Prostate gland (tissue), 2 donors: ENCODE results near the gene RAB40A. TPM values are rescaled to one million over a fixed set of nuclear protein-coding genes. Genes with fewer than 3 reads are reported as not detected.

Source experiments
- DNase-seq: peaks from one replicate; pipeline ENCODE4 v3.0.0-alpha.2; 2019; ENCODE audit warnings: low spot score
- H3K27ac ChIP-seq, 2 donors: fragments of 200-600 bp; sonication (generic); 2 replicates each; pipeline ENCODE4 v1.5.1; 2017 to 2019
- H3K27me3 ChIP-seq: fragments of 200-600 bp; sonication (generic); replicated peaks from 2 replicates; pipeline ENCODE4 v1.5.1; 2019; ENCODE audit not compliant: insufficient read depth
- H3K36me3 ChIP-seq, 2 donors: fragments of 200-600 bp; sonication (generic); 1 replicate in 1 of 2; 2 replicates in 1 of 2; pipeline versions ENCODE4 v1.5.1 to v1.8.1; 2017 to 2019
- H3K4me1 ChIP-seq: fragments of 200-600 bp; sonication (generic); replicated peaks from 2 replicates; pipeline ENCODE4 v1.5.1; 2019
- H3K4me3 ChIP-seq, 2 donors: fragments of 200-600 bp; sonication (generic); 2 replicates each; pipeline ENCODE4 v1.5.1; 2017 to 2019
- H3K9me3 ChIP-seq: fragments of 200-600 bp; sonication (generic); 2 replicates; pipeline ENCODE4 v1.5.1; 2017
- POLR2A ChIP-seq: fragments of 450-650 bp; IDR thresholded peaks from one replicate; pipeline ENCODE4 v1.6.1; 2016; ENCODE audit warnings: antibody characterized with exemption, mild to moderate bottlenecking
- POLR2AphosphoS5 ChIP-seq: sonication (generic); formaldehyde crosslinking; IDR thresholded peaks from one replicate; pipeline ENCODE4 v1.6.1; 2017; ENCODE audit warnings: antibody characterized with exemption
- WGBS: methylation state at CpG from one replicate; pipeline ENCODE4 v1.1.5; 2018; 5-methylcytosine and 5-hydroxymethylcytosine counted together
- intact Hi-C: fragments of 100-400 bp; cut with DNase I; formaldehyde crosslinking; loops from one replicate; pipeline ENCODE4 v1.14.2; 2022
- total RNA-seq, 2 donors: library from RNA; depleted of rRNA; stranded (reverse); fragments of >200 nt; gene quantifications; one replicate each; pipeline ENCODE4 v1.1.0, GENCODE V29; 2016
- TF ChIP-seq, protein P1 (sequence below), 4 experiments: fragments of 200-600 bp in 2 of 4; fragments of 450-650 bp in 2 of 4; sonication (generic) in 2 of 4; IDR thresholded peaks; 1 replicate in 3 of 4; 2 replicates in 1 of 4; pipeline ENCODE4 v1.5.1; 2016 to 2019; ENCODE audit warnings: antibody characterized with exemption in 4 of 4, mild to moderate bottlenecking in 2 of 4, moderate library complexity in 2 of 4

The RAB40A gene, protein sequence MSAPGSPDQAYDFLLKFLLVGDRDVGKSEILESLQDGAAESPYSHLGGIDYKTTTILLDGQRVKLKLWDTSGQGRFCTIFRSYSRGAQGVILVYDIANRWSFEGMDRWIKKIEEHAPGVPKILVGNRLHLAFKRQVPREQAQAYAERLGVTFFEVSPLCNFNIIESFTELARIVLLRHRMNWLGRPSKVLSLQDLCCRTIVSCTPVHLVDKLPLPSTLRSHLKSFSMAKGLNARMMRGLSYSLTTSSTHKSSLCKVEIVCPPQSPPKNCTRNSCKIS
- total RNA-seq: 10 to 100 TPM in 1 of 2 donors, 1 to 10 TPM in 1; 1.5 to 24.7 TPM

DNA sequence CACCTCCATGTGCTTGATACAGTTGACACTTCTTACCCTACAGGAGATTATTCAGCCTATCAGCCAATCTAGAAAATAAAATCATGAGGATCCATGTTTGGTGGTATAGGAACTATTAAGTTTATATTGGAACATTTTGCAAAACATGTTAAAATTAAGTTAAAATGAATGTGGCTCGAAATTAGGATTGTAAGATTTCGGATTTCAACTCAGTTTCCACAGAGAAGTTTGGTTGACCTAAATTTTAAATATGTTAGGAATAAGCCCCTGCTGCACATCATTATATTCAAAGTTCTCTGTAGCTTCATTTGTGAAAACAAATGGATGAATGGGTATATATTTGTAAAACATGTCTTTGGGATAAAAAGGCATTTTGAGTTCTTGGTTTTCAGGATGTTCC lies at the start of gene RAB40A:
TSS of gene RAB40A (minus strand) at position 101 of the 400 bp plus-strand sequence. CDS start 18,733 bp downstream, outside the sequence.
- intact Hi-C loops: no loop called here
- no peak within 1 kb of the TSS for H3K4me3 ChIP-seq
- H3K36me3 ChIP-seq: no peaks in the 10 kb centered on the region
- DNase-seq: no peak
- H3K27ac ChIP-seq: no peak within 1 kb of the TSS
- no peaks in the 10 kb centered on the region for H3K4me1 ChIP-seq
- 98% methylated on average over 2 of the region's 2 CpGs for WGBS
- H3K27me3 ChIP-seq: no peaks in the 10 kb centered on the region
- no peaks in the 10 kb centered on the region for H3K9me3 ChIP-seq
- TF ChIP-seq POLR2AphosphoS5 (no peak), POLR2A (no peak)
- TF ChIP-seq, protein P1, sequence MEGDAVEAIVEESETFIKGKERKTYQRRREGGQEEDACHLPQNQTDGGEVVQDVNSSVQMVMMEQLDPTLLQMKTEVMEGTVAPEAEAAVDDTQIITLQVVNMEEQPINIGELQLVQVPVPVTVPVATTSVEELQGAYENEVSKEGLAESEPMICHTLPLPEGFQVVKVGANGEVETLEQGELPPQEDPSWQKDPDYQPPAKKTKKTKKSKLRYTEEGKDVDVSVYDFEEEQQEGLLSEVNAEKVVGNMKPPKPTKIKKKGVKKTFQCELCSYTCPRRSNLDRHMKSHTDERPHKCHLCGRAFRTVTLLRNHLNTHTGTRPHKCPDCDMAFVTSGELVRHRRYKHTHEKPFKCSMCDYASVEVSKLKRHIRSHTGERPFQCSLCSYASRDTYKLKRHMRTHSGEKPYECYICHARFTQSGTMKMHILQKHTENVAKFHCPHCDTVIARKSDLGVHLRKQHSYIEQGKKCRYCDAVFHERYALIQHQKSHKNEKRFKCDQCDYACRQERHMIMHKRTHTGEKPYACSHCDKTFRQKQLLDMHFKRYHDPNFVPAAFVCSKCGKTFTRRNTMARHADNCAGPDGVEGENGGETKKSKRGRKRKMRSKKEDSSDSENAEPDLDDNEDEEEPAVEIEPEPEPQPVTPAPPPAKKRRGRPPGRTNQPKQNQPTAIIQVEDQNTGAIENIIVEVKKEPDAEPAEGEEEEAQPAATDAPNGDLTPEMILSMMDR (IDR thresholded peaks at IDR 0.05): no peak

DNA sequence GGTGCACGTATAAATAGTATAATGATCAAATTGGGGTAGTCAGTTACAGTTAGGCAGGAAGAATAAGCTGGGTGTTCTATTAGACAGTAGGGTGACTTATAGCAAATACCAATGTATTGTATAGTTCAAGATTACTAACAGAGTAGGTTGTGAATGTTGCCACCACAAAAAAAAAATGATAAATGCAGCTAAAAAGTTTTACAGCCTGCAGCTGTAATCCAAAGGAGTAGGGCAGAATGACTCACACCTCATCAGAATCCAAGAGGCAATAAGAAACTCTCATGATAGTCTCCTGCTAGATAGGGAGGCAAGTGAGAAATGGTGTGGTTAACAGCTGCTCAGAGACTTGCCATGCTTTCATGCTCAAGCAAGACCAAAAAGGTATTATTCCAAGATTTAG lies 46.5 kb upstream of the RAB40A start:
- TF ChIP-seq POLR2A: no peak
- TF ChIP-seq, protein P1 (IDR thresholded peaks at IDR 0.05): no peak
- no peak for TF ChIP-seq POLR2AphosphoS5
- H3K9me3 ChIP-seq: no peaks in the 10 kb centered on the region
- no peaks in the 10 kb centered on the region for H3K27me3 ChIP-seq
- H3K4me3 ChIP-seq: no peak overlapping the region
- H3K4me1 ChIP-seq: no peaks in the 10 kb centered on the region
- 52% methylated on average over 1 of the region's 1 CpG for WGBS
- intact Hi-C loops: no loop called here
- no peak overlapping the region for H3K27ac ChIP-seq
- H3K36me3 ChIP-seq: no peaks in the 10 kb centered on the region
- no peak for DNase-seq

DNA sequence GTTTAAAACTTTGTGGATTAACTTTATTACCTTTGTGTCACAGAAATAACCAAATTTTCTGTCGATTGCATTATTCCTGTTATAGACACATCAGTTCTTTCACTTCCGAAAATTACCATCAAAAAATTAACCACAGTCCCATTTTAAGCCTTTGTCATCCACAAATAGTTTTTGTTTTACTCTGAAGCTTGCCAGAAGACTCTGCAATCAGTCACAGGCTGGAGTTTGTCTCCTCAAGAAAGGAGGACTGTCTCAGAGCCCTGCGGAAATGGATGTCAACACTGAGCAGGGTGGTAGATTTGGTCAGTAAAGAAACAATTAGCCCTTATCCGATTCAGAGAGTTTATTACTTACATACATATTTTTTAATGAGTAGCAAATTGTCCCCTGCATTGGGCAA lies 45.9 kb upstream of the RAB40A start:
- TF ChIP-seq POLR2A (no peak), POLR2AphosphoS5 (no peak)
- TF ChIP-seq, protein P1 (IDR thresholded peaks at IDR 0.05): no peak
- no peaks in the 10 kb centered on the region for H3K27me3 ChIP-seq
- intact Hi-C loops: no loop called here
- no peaks in the 10 kb centered on the region for H3K36me3 ChIP-seq
- no peak overlapping the region for H3K27ac ChIP-seq
- no peak for DNase-seq
- no peaks in the 10 kb centered on the region for H3K9me3 ChIP-seq
- 62% methylated on average over 4 of the region's 4 CpGs for WGBS
- no peaks in the 10 kb centered on the region for H3K4me1 ChIP-seq
- no peak overlapping the region for H3K4me3 ChIP-seq

DNA sequence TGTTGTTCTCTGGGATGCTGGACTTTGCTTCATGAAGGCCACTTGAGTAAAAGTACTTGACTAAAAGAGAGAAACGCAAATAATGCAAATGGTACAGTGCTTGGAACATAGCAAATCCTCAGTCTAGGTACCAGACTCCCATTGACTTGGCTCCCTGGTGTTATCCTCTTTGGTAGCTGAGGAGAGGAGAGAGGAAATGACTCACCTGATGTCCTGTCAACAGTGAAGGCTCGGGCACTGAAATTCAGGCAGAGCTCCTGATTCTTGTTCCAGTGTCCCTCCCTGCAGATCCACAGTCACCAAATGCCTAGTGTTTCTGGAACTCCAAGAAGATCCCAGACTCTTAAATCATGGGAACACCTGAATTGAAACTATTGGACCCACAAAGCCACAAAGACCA lies 43.5 kb upstream of the RAB40A start:
- Histone ChIP-seq H3K27ac (no peak overlapping the region), H3K27me3 (no peaks in the 10 kb centered on the region), H3K4me1 (no peaks in the 10 kb centered on the region), H3K9me3 (no peaks in the 10 kb centered on the region), H3K36me3 (no peaks in the 10 kb centered on the region), H3K4me3 (no peak overlapping the region)
- intact Hi-C loops: no loop called here
- DNase-seq: no peak
- WGBS: 78% methylated on average over 1 of the region's 2 CpGs
- TF ChIP-seq, protein P1 (IDR thresholded peaks at IDR 0.05): no peak
- TF ChIP-seq POLR2A (no peak), POLR2AphosphoS5 (no peak)

DNA sequence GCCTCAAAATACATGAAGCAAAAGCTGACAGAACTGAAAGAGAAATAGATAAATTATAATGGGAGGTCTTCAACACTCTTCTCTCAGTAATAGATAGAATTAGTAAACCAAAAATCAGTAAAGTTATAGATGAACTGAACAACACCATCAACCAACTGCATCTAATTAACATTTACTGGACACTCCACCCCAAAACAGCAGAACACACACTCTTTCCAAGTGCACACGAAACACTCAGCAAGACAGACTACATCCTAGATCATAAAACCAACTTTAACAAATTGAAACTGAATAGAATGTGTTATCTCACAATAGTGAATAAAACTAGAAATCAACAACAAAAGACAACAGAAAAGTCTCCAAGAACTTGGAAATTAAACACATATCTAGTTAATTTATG lies 41.0 kb upstream of the RAB40A start:
- TF ChIP-seq POLR2AphosphoS5: no peak
- no peak for TF ChIP-seq POLR2A
- TF ChIP-seq, protein P1 (IDR thresholded peaks at IDR 0.05): no peak
- Histone ChIP-seq H3K27me3 (no peaks in the 10 kb centered on the region), H3K4me3 (no peak overlapping the region), H3K4me1 (no peaks in the 10 kb centered on the region), H3K27ac (no peak overlapping the region), H3K9me3 (no peaks in the 10 kb centered on the region), H3K36me3 (no peaks in the 10 kb centered on the region)
- WGBS: 73% methylated on average over 1 of the region's 1 CpG
- intact Hi-C loops: no loop called here
- DNase-seq: no peak
